Common myeloid progenitor, CD34-positive (primary cell): Measurements from ENCODE around the gene NEURL1.

ENCODE experiments used
- CTCF ChIA-PET: fragments of 350-600 bp; sonication (Branson Sonifier 250); formaldehyde crosslinking; loops from one replicate; lab custom pipeline; 2021; ENCODE audit warnings: antibody characterized with exemption; lab: Charles Lee
- POLR2A ChIA-PET: fragments of 350-600 bp; sonication (Branson Sonifier 250); formaldehyde crosslinking; loops from one replicate; lab custom pipeline; 2021; ENCODE audit warnings: antibody characterized with exemption; lab: Charles Lee
- DNase-seq, 3 donors: peaks; one replicate each; pipeline versions ENCODE4 v3.0.0 to v3.0.0-alpha.2; 2013
- H3K27ac ChIP-seq, 2 experiments: 1 replicate in 1 of 2; 2 replicates in 1 of 2; pipeline ENCODE4 v1.7.0; 2013; ENCODE audit warnings: inconsistent platforms in 2 of 2, low read length in 2 of 2, mild to moderate bottlenecking in 2 of 2, low read depth in 1 of 2, moderate library complexity in 1 of 2; ENCODE audit not compliant: severe bottlenecking in 2 of 2, insufficient read depth in 1 of 2, poor library complexity in 1 of 2
- H3K27me3 ChIP-seq, 5 experiments: replicated peaks in 2 of 5; 1 replicate in 3 of 5; 2 replicates in 2 of 5; pipeline versions ENCODE4 v1.6.1 to v1.7.0; 2013; ENCODE audit warnings: low read length in 4 of 5, mild to moderate bottlenecking in 2 of 5, moderate library complexity in 2 of 5, inconsistent platforms in 1 of 5; ENCODE audit not compliant: insufficient read depth in 5 of 5, control insufficient read depth in 4 of 5
- H3K36me3 ChIP-seq, 4 experiments: 1 replicate in 2 of 4; 2 replicates in 2 of 4; pipeline versions ENCODE4 v1.6.1 to v1.7.0; 2013; ENCODE audit warnings: low read length in 3 of 4, control low read depth in 1 of 4, mild to moderate bottlenecking in 1 of 4; ENCODE audit not compliant: control insufficient read depth in 4 of 4, insufficient read depth in 4 of 4
- H3K4me1 ChIP-seq, 4 experiments: 1 replicate in 3 of 4; 2 replicates in 1 of 4; pipeline versions ENCODE4 v1.6.1 to v1.7.1; 2013; ENCODE audit warnings: low read length in 3 of 4, mild to moderate bottlenecking in 3 of 4, control low read depth in 1 of 4, inconsistent platforms in 1 of 4, moderate library complexity in 1 of 4; ENCODE audit not compliant: control insufficient read depth in 4 of 4, insufficient read depth in 4 of 4; ENCODE audit errors: control extremely low read depth in 1 of 4
- H3K4me3 ChIP-seq, 7 experiments: 1 replicate in 4 of 7; 2 replicates in 3 of 7; pipeline versions ENCODE4 v1.5.1 to v1.7.0; 2013; ENCODE audit warnings: mild to moderate bottlenecking in 7 of 7, low read length in 6 of 7, moderate library complexity in 6 of 7, inconsistent platforms in 2 of 7, low read depth in 2 of 7, control low read depth in 1 of 7; ENCODE audit not compliant: insufficient read depth in 4 of 7, control insufficient read depth in 1 of 7; ENCODE audit errors: extremely low read depth in 1 of 7
- H3K9me3 ChIP-seq, 5 experiments: 1 replicate in 4 of 5; 2 replicates in 1 of 5; pipeline versions ENCODE4 v1.6.1 to v1.7.1; 2013; ENCODE audit warnings: low read length in 4 of 5, mild to moderate bottlenecking in 2 of 5, inconsistent platforms in 1 of 5, low read depth in 1 of 5, moderate library complexity in 1 of 5; ENCODE audit not compliant: control insufficient read depth in 4 of 5, insufficient read depth in 2 of 5; ENCODE audit errors: control extremely low read depth in 1 of 5
- whole genome bisulfite sequencing: methylation state at CpG from one replicate; pipeline ENCODE4 v1.1.5; 2013; ENCODE audit not compliant: insufficient coverage; 5-methylcytosine and 5-hydroxymethylcytosine counted together

The NEURL1 gene

GRCh38 chr10:103459615-103460014 is 33.9 kb upstream of the NEURL1 start:
- Histone ChIP-seq H3K27ac (no peak overlapping the region), H3K4me3 (no peak overlapping the region), H3K36me3 (no peaks in the 10 kb centered on the region), H3K4me1 (peaks cover 0 to 21% (median 9%) of the 10 kb centered on the region in 4 experiments), H3K9me3 (no peaks in the 10 kb centered on the region), H3K27me3 (no peaks in the 10 kb centered on the region)
- POLR2A ChIA-PET, result no interaction called here
- CTCF ChIA-PET, result interaction anchor here (1.6 kb wide), 1 partner anchor 33 kb away, joined by 3 read pairs; no protein-coding TSS in a partner anchor
- WGBS, result 80% methylated on average over 2 of the region's 4 CpGs
- DNase-seq, result no peak

- ChIA-PET POLR2A (no interaction called here), CTCF (interaction anchor here (0.6 to 1.8 kb wide), 6 partner anchors 12 to 1284 kb away, joined by 3 to 6 read pairs (median 4); no protein-coding TSS in a partner anchor)
- DNase-seq, result no peak
- 100% methylated on average over 3 of the region's 4 CpGs for WGBS
- Histone ChIP-seq H3K27me3 (peaks cover 0 to 3% (median 0%) of the 10 kb centered on the region in 5 experiments), H3K4me3 (no peak overlapping the region), H3K4me1 (peaks cover 0 to 31% (median 11%) of the 10 kb centered on the region in 4 experiments), H3K36me3 (no peaks in the 10 kb centered on the region), H3K9me3 (no peaks in the 10 kb centered on the region), H3K27ac (no peak overlapping the region)
These were observed 30.0 kb upstream of the NEURL1 start for GRCh38 chr10:103463499-103463898.

- no peaks in the 10 kb centered on the region for H3K9me3 ChIP-seq
- CTCF ChIA-PET, result interaction anchor here (0.7 to 1.9 kb wide), 6 partner anchors 9 to 27 kb away, joined by 3 to 5 read pairs (median 3); partner anchors contain the start of gene CALHM2
- H3K4me3 ChIP-seq, result no peak overlapping the region
- POLR2A ChIA-PET, result no interaction called here
- no peak for DNase-seq
- no peak overlapping the region for H3K27ac ChIP-seq
- WGBS, result over 99% methylated on average over 11 of the region's 14 CpGs
- peaks cover 0 to 3% (median 0%) of the 10 kb centered on the region in 5 experiments for H3K27me3 ChIP-seq
- H3K36me3 ChIP-seq, result no peaks in the 10 kb centered on the region
- H3K4me1 ChIP-seq, result peaks cover 0 to 38% (median 14%) of the 10 kb centered on the region in 4 experiments
These were observed 27.9 kb upstream of the NEURL1 start for GRCh38 chr10:103465411-103466179.

GRCh38 chr10:103466734-103467133 is 26.8 kb upstream of the NEURL1 start:
- no peaks in the 10 kb centered on the region for H3K9me3 ChIP-seq
- no peak for DNase-seq
- H3K36me3 ChIP-seq, result no peaks in the 10 kb centered on the region
- peaks cover 0 to 3% (median 0%) of the 10 kb centered on the region in 5 experiments for H3K27me3 ChIP-seq
- POLR2A ChIA-PET, result no interaction called here
- CTCF ChIA-PET, result interaction anchor here (1.9 kb wide), 1 partner anchor 10 kb away, joined by 5 read pairs; no protein-coding TSS in a partner anchor
- H3K4me3 ChIP-seq, result no peak overlapping the region
- peaks cover 0 to 49% (median 23%) of the 10 kb centered on the region in 4 experiments for H3K4me1 ChIP-seq
- H3K27ac ChIP-seq, result no peak overlapping the region
- 79% methylated on average over 3 of the region's 3 CpGs for WGBS

GRCh38 chr10:103467406-103467805 is 26.1 kb upstream of the NEURL1 start:
- CTCF ChIA-PET, result no interaction called here
- Histone ChIP-seq H3K9me3 (no peaks in the 10 kb centered on the region), H3K27ac (no peak overlapping the region), H3K4me1 (peaks cover 4 to 56% (median 30%) of the 10 kb centered on the region in 4 experiments), H3K36me3 (no peaks in the 10 kb centered on the region), H3K27me3 (peaks cover 0 to 3% (median 0%) of the 10 kb centered on the region in 5 experiments), H3K4me3 (no peak overlapping the region)
- WGBS, result 99% methylated on average over 7 of the region's 7 CpGs
- POLR2A ChIA-PET, result interaction anchor here (0.6 kb wide), 1 partner anchor 14 kb away, joined by 4 read pairs; no protein-coding TSS in a partner anchor
- DNase-seq, result no peak

GRCh38 chr10:103469201-103469600 is 24.3 kb upstream of the NEURL1 start:
- DNase-seq, result no peak
- CTCF ChIA-PET, result interaction anchor here (0.7 to 12.8 kb wide), 8 partner anchors 14 to 92 kb away, joined by 3 to 157 read pairs (median 4); partner anchors contain the start of gene CALHM2
- 91% methylated on average over 5 of the region's 5 CpGs for WGBS
- no peak overlapping the region for H3K27ac ChIP-seq
- no peaks in the 10 kb centered on the region for H3K36me3 ChIP-seq
- POLR2A ChIA-PET, result no interaction called here
- peaks cover 4 to 69% (median 31%) of the 10 kb centered on the region in 4 experiments for H3K4me1 ChIP-seq
- no peaks in the 10 kb centered on the region for H3K9me3 ChIP-seq
- H3K4me3 ChIP-seq, result no peak overlapping the region
- H3K27me3 ChIP-seq, result peaks cover 0 to 3% (median 0%) of the 10 kb centered on the region in 5 experiments
